ENCODE data around the gene CSNK2A1.

CSNK2A1 gene

GRCh38 chr20:564192-564591 lies 20.6 kb upstream of the CSNK2A1 start:
- no peak for DNase-seq (ENCODE audit: low read depth, low spot score)

GRCh38 chr20:563187-563586 lies 19.6 kb upstream of the CSNK2A1 start:
- DNase-seq (ENCODE audit: low read depth, low spot score): no peak

- DNase-seq (ENCODE audit: low read depth, low spot score): no peak
These were observed 18.8 kb upstream of the CSNK2A1 start for GRCh38 chr20:562232-562897.

GRCh38 chr20:561437-562231 lies 18.0 kb upstream of the CSNK2A1 start:
- DNase-seq (ENCODE audit: low read depth, low spot score): peak; percentile 86

- no peak for DNase-seq (ENCODE audit: low read depth, low spot score)
These were observed 17.1 kb upstream of the CSNK2A1 start for GRCh38 chr20:560680-561079.

- no peak for DNase-seq (ENCODE audit: low read depth, low spot score)
These were observed 14.5 kb upstream of the CSNK2A1 start for GRCh38 chr20:558117-558516.

- no peak for DNase-seq (ENCODE audit: low read depth, low spot score)
These were observed 13.4 kb upstream of the CSNK2A1 start for GRCh38 chr20:556984-557383.

- DNase-seq (ENCODE audit: low read depth, low spot score): no peak
These were observed 12.4 kb upstream of the CSNK2A1 start for GRCh38 chr20:555976-556385.

GRCh38 chr20:550611-551010 lies 7.0 kb upstream of the CSNK2A1 start:
- no peak for DNase-seq (ENCODE audit: low read depth, low spot score)

GRCh38 chr20:549722-550496 lies 6.3 kb upstream of the CSNK2A1 start:
- no peak for DNase-seq (ENCODE audit: low read depth, low spot score)

GRCh38 chr20:548906-549305 lies 5.3 kb upstream of the CSNK2A1 start:
- no peak for DNase-seq (ENCODE audit: low read depth, low spot score)

- DNase-seq (ENCODE audit: low read depth, low spot score): no peak
These were observed 3.8 kb upstream of the CSNK2A1 start for GRCh38 chr20:547394-547793.

- DNase-seq (ENCODE audit: low read depth, low spot score): no peak
These were observed 2.8 kb upstream of the CSNK2A1 start for GRCh38 chr20:546353-546752.

- DNase-seq (ENCODE audit: low read depth, low spot score): no peak
These were observed 649 bp upstream of the CSNK2A1 start for GRCh38 chr20:544153-544725.

GRCh38 chr20:542777-543368 lies 717 bp downstream of the CSNK2A1 start:
- peak; percentile 31 for DNase-seq (ENCODE audit: low read depth, low spot score)

GRCh38 chr20:540391-541201 lies 3.0 kb downstream of the CSNK2A1 start:
- DNase-seq (ENCODE audit: low read depth, low spot score): no peak

- DNase-seq (ENCODE audit: low read depth, low spot score): no peak
These were observed 3.7 kb downstream of the CSNK2A1 start for GRCh38 chr20:539848-540247.

GRCh38 chr20:539191-539590 lies 4.4 kb downstream of the CSNK2A1 start:
- no peak for DNase-seq (ENCODE audit: low read depth, low spot score)

- no peak for DNase-seq (ENCODE audit: low read depth, low spot score)
These were observed 5.6 kb downstream of the CSNK2A1 start for GRCh38 chr20:537983-538382.

GRCh38 chr20:536426-537010 lies 7.1 kb downstream of the CSNK2A1 start:
- DNase-seq (ENCODE audit: low read depth, low spot score): no peak
